Loucy (cell line): ENCODE data around the gene AFG3L2.

Experiments used
- EZH2phosphoT487 ChIP-seq: fragments of 200-600 bp; IDR thresholded peaks from 2 replicates; pipeline ENCODE4 v1.6.1; 2018; ENCODE audit warnings: antibody characterized with exemption, mild to moderate bottlenecking, moderate library complexity, borderline replicate concordance
- TF ChIP-seq, protein P1 (sequence below): fragments of 200-600 bp; sonication (generic); conservative IDR thresholded peaks from 2 replicates; pipeline ENCODE4 v1.5.1; 2014; ENCODE audit warnings: mild to moderate bottlenecking, antibody characterized with exemption, low read length

DNA sequence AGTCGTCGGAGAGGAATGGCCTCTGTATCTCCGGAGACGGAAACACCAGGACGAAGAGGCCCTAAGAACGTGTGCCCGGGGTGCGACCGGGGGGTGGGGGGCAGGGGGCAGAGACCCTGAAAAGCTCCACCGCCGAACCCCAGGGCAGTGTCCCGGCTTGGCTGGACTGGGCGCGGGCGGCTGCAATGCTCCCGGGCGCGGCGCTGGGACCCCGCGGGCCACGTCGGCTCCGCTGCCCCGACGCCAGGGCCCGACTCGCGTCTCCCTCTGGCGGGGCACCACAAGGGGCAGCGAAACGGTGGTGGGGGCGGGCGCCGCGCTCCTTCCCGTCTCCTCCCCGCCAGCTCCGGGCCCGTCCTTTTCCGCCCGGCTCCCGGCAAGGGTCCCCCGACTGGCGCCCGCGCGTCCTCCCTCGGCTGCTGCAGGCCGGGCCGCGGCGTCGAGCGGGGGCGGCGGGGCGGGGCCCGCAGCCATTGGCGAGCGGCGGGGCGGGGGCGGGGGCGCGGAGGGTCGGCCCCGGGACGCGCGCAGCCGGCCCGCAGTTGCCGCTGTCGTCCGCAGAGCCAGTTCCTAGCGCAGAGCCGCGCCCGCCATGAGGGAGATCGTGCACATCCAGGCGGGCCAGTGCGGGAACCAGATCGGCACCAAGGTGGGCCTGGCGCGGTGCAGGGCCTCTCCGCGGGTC lies 69.2 kb downstream of the AFG3L2 start, which contains the start of gene TUBB6:
- TF ChIP-seq, protein P1, sequence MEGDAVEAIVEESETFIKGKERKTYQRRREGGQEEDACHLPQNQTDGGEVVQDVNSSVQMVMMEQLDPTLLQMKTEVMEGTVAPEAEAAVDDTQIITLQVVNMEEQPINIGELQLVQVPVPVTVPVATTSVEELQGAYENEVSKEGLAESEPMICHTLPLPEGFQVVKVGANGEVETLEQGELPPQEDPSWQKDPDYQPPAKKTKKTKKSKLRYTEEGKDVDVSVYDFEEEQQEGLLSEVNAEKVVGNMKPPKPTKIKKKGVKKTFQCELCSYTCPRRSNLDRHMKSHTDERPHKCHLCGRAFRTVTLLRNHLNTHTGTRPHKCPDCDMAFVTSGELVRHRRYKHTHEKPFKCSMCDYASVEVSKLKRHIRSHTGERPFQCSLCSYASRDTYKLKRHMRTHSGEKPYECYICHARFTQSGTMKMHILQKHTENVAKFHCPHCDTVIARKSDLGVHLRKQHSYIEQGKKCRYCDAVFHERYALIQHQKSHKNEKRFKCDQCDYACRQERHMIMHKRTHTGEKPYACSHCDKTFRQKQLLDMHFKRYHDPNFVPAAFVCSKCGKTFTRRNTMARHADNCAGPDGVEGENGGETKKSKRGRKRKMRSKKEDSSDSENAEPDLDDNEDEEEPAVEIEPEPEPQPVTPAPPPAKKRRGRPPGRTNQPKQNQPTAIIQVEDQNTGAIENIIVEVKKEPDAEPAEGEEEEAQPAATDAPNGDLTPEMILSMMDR = no peak
- TF ChIP-seq EZH2phosphoT487 = no peak
